Activated CD8-positive, alpha-beta memory T cell treated with anti-CD3 and anti-CD28 coated beads, Interleukin-2, amount 50 U/mL, for 1 hour (primary cell): Measurements from ENCODE around the gene FUT8.

Source experiments
- DNase-seq: peaks from one replicate; pipeline ENCODE4 v3.0.0-alpha.2; 2020; ENCODE audit errors: extremely low read depth

The FUT8 gene

GRCh38 chr14:65774041-65774440 is 361.5 kb downstream of the FUT8 start:
- DNase-seq: no peak

DNA sequence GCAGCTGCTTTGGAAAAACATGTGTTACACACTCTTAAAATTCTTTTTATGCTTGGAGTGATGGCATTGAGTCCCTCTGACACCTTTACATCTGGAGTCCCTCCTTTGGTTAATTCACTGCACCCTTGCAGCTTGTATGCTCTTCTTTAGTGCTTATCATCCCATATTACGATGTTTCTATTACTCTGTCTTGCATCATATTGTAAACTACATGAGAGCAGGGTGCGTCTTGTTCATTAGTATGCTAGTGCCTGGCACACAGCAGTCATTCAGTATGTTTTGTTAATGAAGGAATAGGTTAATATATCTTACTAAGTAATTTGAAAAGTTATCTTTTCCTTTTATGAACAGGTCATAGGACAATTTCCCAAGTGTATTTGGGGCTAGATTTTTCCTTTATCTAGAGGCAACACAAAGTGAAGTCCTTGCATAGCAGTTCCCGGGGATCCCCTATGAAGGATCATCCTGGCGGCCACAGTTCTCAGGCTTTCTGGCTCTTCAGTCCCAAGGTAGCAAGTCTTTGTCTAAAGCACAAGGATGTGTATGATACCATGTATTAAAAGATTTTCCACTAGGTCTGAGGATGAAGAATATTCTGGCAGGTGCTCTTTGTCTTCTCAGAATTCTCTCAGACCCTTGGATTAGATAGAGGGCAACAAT is 363.8 kb downstream of the FUT8 start:
- DNase-seq: no peak

DNA sequence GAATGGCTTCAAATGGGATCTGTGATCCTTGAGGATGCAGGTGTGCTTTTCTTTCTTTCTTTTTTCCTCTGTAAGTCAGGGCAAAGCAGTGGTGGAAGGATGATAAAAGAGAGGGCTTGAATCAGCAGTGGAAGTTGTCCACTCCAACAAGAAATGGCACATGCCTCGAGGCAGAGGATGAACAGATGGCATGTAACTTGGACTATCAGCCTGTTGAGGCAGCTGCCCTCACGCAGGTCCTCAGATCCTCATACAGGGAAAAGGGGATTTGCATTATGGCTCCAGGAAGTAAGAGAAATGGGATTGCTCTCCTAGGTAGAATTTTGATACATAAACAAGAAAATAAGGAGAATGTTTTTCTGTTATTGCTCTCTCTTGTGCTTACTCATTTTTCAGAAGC is 368.0 kb downstream of the FUT8 start:
- DNase-seq: no peak

DNA sequence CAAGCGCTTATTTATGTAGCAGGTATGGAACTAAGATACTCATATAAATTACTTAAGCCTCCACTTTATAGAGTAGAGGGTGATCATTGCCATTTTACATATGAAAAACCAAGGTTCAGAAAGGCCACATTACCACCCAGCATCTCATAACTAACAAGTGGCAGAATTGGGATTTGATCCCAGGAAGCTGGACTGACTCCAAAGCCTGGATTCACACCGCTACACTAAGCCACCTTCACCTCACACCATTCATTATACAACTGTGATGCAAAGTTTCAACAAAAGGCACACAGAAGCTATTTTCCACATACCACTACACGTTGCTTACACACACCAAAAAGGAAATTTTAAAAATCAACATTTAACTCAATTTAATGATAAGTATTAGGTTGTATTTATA is 370.6 kb downstream of the FUT8 start:
- no peak for DNase-seq

GRCh38 chr14:65783576-65783975 is 371.0 kb downstream of the FUT8 start:
- no peak for DNase-seq

- no peak for DNase-seq
Measured at GRCh38 chr14:65784574-65784973, 372.0 kb downstream of the FUT8 start.

- DNase-seq: no peak
Measured at GRCh38 chr14:65787461-65787860, 374.9 kb downstream of the FUT8 start.

- no peak for DNase-seq
Measured at GRCh38 chr14:65788876-65789275, 376.3 kb downstream of the FUT8 start.

- no peak for DNase-seq
Measured at GRCh38 chr14:65789363-65789762, 376.8 kb downstream of the FUT8 start.

DNA sequence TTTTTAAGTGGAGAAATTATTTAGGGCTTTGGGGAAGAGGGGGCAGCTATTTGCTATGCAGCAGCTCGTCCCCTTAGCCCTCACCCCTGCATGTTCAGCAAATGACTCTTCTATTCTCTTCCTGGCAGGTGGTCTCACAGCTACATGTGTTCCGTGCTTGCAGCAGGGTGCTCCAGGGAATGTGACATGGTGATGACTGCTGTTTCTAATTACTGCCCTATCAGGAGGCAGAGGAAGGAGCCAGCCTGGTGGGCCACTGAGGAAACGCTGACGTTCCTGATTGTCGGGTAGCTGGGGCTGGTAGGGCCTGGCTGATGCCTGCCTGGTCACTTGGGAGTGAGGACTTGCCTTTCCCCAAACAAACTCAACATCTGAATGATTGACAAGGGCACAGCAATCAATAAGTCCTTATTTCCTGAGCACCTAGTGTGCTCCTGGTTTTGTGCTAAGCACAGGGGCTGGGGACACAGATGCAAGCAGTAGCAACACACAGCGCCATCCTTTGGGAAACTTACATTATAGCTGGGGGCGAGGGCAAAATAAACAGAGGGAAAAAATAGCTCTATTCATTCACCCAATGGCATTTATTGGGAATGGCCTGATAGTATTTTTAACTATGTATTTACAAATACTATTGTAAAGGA is 377.8 kb downstream of the FUT8 start:
- DNase-seq: no peak

DNA sequence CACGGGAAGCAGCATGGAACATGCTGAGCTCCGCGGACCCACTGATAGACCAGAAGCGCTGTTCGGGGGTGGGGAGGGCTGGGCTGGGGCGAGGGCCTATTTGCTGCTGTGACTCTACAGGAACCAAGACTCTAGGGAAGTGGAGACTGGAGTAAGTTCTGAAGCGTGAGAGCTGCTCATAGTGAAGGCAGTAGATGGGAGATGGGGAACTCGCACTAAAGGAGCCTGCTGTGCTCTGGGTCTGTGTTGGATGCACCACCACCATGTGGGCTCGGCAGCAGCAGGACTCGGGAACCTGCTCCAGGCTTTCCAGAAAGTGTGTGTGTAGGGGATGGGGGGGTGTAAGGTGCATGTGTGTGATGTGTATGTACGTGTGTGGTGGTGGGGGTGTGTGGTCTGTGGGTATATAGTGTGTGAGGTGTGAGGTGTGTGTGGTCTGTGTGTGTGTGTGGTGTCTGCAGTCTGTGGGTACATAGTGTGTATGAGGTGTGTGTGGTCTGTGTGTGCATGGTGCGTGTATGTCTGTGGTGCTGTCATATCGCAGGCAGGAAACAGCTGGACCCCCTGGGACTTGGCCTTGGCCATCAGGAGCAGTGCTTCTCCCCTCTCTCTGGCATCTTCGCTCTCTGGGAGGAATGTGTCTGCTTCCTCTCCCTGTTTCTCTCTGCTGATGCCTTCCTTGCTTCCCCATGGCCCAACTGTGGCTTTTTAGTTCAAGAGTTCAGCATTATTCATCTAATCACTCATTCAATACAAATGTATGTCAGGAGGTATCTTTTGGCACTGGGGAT is 378.9 kb downstream of the FUT8 start:
- DNase-seq: no peak

DNA sequence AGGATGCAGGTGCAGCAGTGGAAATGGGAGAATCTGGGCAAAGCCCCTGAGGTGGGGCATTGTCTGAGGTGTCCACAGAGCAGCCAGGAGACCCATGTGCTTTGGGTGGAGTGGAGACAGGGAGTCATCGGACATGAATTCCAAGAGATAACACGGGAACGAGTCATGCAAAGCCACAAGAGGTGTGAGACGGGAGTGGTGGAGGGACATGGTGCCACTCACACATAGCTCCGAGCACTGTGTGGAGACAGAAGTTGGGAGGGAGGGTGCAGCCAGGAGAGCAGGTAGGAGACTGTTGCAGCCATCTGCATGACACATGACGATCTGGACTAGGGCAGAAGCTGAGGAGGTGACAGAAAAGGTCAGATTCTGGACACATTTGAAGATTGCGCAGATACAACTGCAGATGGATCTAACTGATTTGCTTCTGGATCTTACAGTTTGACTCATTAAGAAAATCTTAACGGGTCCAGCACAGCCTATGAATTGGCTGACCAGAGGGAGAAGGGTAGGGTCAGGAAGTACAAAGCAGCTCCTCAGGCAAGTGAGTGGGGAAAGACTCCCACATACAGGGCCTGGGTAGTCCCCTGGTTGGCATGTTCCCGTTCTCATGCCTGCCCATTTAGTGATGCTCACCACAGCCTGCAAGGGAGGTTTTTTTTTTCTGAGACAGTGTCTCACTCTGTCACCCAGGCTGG is 379.8 kb downstream of the FUT8 start:
- DNase-seq: no peak
